Measurements from ENCODE around the gene NFATC2.

DNA sequence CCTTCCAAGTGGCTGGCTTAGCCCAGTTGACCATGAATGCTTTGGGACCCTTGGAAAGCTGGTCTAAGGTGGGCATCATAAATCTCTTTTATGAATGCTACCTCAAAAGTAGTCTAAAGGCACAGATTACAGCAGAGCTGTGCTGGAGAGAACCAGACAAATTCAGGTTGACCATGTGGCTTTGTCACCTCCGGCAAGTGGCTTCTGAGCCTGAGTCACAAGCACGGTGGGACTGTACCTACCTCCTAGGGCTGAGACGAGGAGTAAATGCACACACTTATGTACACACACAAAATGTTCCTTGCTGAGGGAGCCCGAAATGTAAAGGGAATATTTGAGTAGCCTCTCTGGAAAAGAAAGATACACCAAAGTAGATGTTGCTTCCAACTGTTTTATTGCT lies 155.9 kb downstream of the NFATC2 start:
- TF ChIP-seq, protein P1, sequence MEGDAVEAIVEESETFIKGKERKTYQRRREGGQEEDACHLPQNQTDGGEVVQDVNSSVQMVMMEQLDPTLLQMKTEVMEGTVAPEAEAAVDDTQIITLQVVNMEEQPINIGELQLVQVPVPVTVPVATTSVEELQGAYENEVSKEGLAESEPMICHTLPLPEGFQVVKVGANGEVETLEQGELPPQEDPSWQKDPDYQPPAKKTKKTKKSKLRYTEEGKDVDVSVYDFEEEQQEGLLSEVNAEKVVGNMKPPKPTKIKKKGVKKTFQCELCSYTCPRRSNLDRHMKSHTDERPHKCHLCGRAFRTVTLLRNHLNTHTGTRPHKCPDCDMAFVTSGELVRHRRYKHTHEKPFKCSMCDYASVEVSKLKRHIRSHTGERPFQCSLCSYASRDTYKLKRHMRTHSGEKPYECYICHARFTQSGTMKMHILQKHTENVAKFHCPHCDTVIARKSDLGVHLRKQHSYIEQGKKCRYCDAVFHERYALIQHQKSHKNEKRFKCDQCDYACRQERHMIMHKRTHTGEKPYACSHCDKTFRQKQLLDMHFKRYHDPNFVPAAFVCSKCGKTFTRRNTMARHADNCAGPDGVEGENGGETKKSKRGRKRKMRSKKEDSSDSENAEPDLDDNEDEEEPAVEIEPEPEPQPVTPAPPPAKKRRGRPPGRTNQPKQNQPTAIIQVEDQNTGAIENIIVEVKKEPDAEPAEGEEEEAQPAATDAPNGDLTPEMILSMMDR (conservative IDR thresholded peaks at IDR 0.05): no peak
- no peak for TF ChIP-seq EZH2 (IDR thresholded peaks at IDR 0.05; ENCODE audit: low read depth)

Data from PC-9 (cell line).